Measurements from ENCODE around the gene DPP6.

GRCh38 chr7:154906736-154907355, 854.6 kb downstream of the DPP6 start:
- TF ChIP-seq ZFP30 (CRISPR knock-in tag; IDR thresholded peaks at IDR 0.05; ENCODE audit: borderline replicate concordance) (no peak), ZNF143 (CRISPR knock-in tag; IDR thresholded peaks at IDR 0.05) (no peak), HMG20A (CRISPR knock-in tag; conservative IDR thresholded peaks at IDR 0.05) (no peak), POLR2A (conservative IDR thresholded peaks at IDR 0.05) (no peak), ATF6 (CRISPR knock-in tag; IDR thresholded peaks at IDR 0.05) (no peak), SOX6 (IDR thresholded peaks at IDR 0.05) (no peak), ZNF134 (CRISPR knock-in tag; conservative IDR thresholded peaks at IDR 0.05) (no peak), CTCF (IDR thresholded peaks at IDR 0.05 in 2 of 3, conservative IDR thresholded peaks at IDR 0.05 in 1 of 3; ENCODE audit: insufficient read depth in 2 of 3, low read depth in 1 of 3, low read length in 3 of 3) (no peak), CHD2 (IDR thresholded peaks at IDR 0.05; ENCODE audit: low read depth, low read length) (no peak), RBM25 (IDR thresholded peaks at IDR 0.05; ENCODE audit: low read depth, low read length, severe bottlenecking) (no peak), ZNF12 (CRISPR knock-in tag; IDR thresholded peaks at IDR 0.05) (no peak)
